ENCODE data around the gene FANCC.

GRCh38 chr9:95307538-95307937 lies 10.0 kb downstream of the FANCC start:
- no peak for TF ChIP-seq CEBPB (IDR thresholded peaks at IDR 0.05; ENCODE audit: low read depth)
- no peak for TF ChIP-seq CTCF (IDR thresholded peaks at IDR 0.05 in 2 of 3, conservative IDR thresholded peaks at IDR 0.05 in 1 of 3; ENCODE audit: borderline replicate concordance in 1 of 3, insufficient read depth in 1 of 3, low read depth in 2 of 3, low read length in 2 of 3)
- TF ChIP-seq EZH2phosphoT487 (IDR thresholded peaks at IDR 0.05; ENCODE audit: borderline replicate concordance) = no peak
- no peak for TF ChIP-seq POLR2A (IDR thresholded peaks at IDR 0.05; ENCODE audit: borderline replicate concordance, extremely low read depth, insufficient read depth, insufficient read length)
- TF ChIP-seq EZH2 (IDR thresholded peaks at IDR 0.05) = no peak
